Activated naive CD8-positive, alpha-beta T cell treated with anti-CD3 and anti-CD28 coated beads for 36 hours (primary cell): ENCODE measurements around the gene TNFRSF12A. TPM values are rescaled to one million over a fixed set of nuclear protein-coding genes. Genes with fewer than 3 reads are reported as not detected.
A peak's percentile ranks its signal among the peaks of the same experiment; 100 is the strongest.

Experiments used
- DNase-seq: peaks from one replicate; pipeline ENCODE4 v3.0.0; 2021
- H3K27ac Mint-ChIP-seq: one replicate; pipeline ENCODE4 v1.8.0; 2022; ENCODE audit warnings: mild to moderate bottlenecking, moderate library complexity, mixed read lengths
- H3K27me3 Mint-ChIP-seq: one replicate; pipeline ENCODE4 v1.8.0; 2022; ENCODE audit warnings: mild to moderate bottlenecking, mixed read lengths
- H3K36me3 Mint-ChIP-seq: one replicate; pipeline ENCODE4 v1.8.0; 2021; ENCODE audit warnings: mild to moderate bottlenecking, mixed read lengths
- H3K4me1 Mint-ChIP-seq: one replicate; pipeline ENCODE4 v1.8.0; 2021; ENCODE audit warnings: mixed read lengths
- H3K4me3 Mint-ChIP-seq: one replicate; pipeline ENCODE4 v1.8.0; 2022; ENCODE audit warnings: mild to moderate bottlenecking, moderate library complexity, mixed read lengths
- H3K9me3 Mint-ChIP-seq: one replicate; pipeline ENCODE4 v1.8.0; 2022; ENCODE audit warnings: mixed read lengths
- total RNA-seq, 2 experiments: library from RNA; stranded (reverse); gene quantifications; one replicate each; pipeline ENCODE4 v1.2.3, GENCODE V29; 2021

Gene TNFRSF12A
- total RNA-seq, 2 experiments from 2014 or later = 1.2 to 1.5 TPM

- no peak overlapping the region for H3K27ac Mint-ChIP-seq
- peaks cover 44% of the 10 kb centered on the region for H3K4me1 Mint-ChIP-seq
- no peak for DNase-seq
- H3K36me3 Mint-ChIP-seq = peaks cover 8% of the 10 kb centered on the region
- H3K27me3 Mint-ChIP-seq = peaks cover 20% of the 10 kb centered on the region
- peak overlapping the region; percentile 16 for H3K4me3 Mint-ChIP-seq
- H3K9me3 Mint-ChIP-seq = no peaks in the 10 kb centered on the region
These were observed 5.1 kb downstream of the TNFRSF12A start for GRCh38 chr16:3025032-3026002.

GRCh38 chr16:3026003-3026378 lies 5.8 kb downstream of the TNFRSF12A start:
- H3K4me3 Mint-ChIP-seq = no peak overlapping the region
- peaks cover 40% of the 10 kb centered on the region for H3K4me1 Mint-ChIP-seq
- no peaks in the 10 kb centered on the region for H3K9me3 Mint-ChIP-seq
- H3K27ac Mint-ChIP-seq = no peak overlapping the region
- DNase-seq = no peak
- peaks cover 26% of the 10 kb centered on the region for H3K27me3 Mint-ChIP-seq
- peaks cover 8% of the 10 kb centered on the region for H3K36me3 Mint-ChIP-seq

- peaks cover 33% of the 10 kb centered on the region for H3K27me3 Mint-ChIP-seq
These were observed 6.7 kb downstream of the TNFRSF12A start for GRCh38 chr16:3026609-3027488.

DNA sequence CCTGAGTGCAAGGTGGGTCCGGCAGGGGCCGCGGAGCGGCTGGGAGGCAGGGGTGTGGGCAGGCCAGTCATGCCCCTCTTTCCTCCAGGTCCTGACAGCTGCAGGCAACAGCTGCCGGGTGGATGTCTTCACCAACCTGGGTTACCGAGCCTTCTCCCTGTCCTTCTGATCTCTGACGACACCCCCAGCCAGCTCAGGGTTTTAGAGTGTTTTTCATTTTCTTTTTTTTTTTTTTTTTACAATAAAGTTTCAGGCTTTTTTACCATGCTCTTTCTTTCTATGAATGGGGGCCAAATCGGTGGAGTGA lies 7.3 kb downstream of the TNFRSF12A start:
- Mint-ChIP-seq H3K27me3 (peaks cover 37% of the 10 kb centered on the region), H3K27ac (no peak overlapping the region), H3K9me3 (no peaks in the 10 kb centered on the region), H3K4me1 (peaks cover 29% of the 10 kb centered on the region), H3K4me3 (no peak overlapping the region), H3K36me3 (peaks cover 8% of the 10 kb centered on the region)
- no peak for DNase-seq

More at GRCh38 chr16:3026609-3027488, 6.7 kb downstream of the TNFRSF12A start:
- H3K36me3 Mint-ChIP-seq = peaks cover 8% of the 10 kb centered on the region
- no peaks in the 10 kb centered on the region for H3K9me3 Mint-ChIP-seq
- no peak overlapping the region for H3K27ac Mint-ChIP-seq
- peaks cover 33% of the 10 kb centered on the region for H3K4me1 Mint-ChIP-seq
- H3K4me3 Mint-ChIP-seq = no peak overlapping the region
- DNase-seq = no peak

DNA sequence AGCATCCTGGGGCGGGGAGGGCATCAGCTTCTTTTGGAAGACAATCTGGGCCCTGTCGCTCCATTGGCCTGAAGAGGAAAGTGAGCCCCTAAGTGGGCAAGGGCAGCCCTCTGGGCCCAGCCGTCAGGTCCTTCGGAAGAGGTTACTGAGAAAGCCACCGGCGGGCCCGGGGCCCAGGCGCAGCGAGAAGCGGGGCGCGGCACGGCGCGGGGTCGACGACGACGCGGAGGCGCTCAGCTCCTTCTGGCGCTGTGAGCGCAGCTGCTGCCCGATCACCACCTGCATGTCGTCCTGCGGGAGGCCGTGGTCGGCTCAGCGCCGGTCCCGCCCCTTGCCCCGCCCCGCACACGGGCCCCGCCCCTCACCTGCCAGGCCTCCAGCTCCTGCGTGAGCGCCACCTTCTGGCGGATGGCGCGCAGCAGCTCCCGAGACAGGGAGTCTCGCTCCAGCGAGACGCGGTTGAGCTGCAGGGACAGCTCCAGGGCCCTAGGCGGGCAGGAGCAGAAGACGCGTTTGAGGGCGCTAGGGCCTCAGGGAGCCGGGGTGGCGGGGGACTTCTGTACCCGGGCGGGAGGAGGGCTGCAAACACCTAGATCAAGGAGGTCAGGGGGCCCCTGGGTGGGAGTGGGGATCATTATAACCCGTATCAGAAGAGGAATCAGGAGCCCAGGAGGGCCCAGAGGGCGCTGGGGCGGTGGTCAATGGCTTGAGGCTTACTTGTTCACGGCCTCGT lies 8.0 kb downstream of the TNFRSF12A start:
- H3K9me3 Mint-ChIP-seq = no peaks in the 10 kb centered on the region
- peak overlapping the region; percentile 67 for H3K4me3 Mint-ChIP-seq

DNA sequence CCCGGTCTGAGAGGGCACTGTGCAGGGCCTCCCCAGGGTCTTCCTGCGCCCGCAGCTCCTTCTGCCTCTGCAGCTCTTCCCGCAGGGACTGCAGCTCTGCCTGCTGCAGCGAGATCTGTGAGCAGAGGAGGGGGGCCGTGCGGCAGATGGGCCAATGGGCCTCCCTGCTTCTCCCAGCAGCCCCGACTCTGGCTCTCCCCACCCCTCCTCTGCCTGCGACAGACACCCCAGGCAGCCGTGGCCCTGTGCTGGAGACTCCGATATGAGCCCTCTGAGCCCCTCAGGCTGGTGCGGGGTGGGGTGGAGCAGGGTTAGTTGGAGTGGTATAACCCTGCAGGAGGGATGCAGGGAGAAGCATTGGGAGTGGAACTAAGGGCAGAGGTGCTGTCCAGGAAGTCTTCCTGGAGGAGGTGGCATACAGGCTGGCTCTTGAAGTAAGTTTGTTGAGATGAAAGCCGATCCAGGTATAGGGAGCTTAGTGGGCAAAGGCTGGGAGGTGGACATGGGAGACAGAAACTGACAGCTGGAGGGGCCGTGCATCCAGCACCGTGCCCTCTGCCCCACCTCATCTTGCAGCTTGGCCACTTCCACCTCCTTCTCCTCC lies 8.7 kb downstream of the TNFRSF12A start:
- Mint-ChIP-seq H3K27ac (no peak overlapping the region), H3K9me3 (no peaks in the 10 kb centered on the region), H3K27me3 (peaks cover 51% of the 10 kb centered on the region), H3K36me3 (peaks cover 8% of the 10 kb centered on the region), H3K4me1 (peaks cover 19% of the 10 kb centered on the region), H3K4me3 (peak overlapping the region; percentile 67)
- DNase-seq = no peak

More for the DNA sequence above, 8.0 kb downstream of the TNFRSF12A start:
- H3K4me1 Mint-ChIP-seq = peaks cover 25% of the 10 kb centered on the region
- no peak overlapping the region for H3K27ac Mint-ChIP-seq
- H3K27me3 Mint-ChIP-seq = peaks cover 44% of the 10 kb centered on the region
- peaks cover 8% of the 10 kb centered on the region for H3K36me3 Mint-ChIP-seq
- DNase-seq = peak; percentile 87

DNA sequence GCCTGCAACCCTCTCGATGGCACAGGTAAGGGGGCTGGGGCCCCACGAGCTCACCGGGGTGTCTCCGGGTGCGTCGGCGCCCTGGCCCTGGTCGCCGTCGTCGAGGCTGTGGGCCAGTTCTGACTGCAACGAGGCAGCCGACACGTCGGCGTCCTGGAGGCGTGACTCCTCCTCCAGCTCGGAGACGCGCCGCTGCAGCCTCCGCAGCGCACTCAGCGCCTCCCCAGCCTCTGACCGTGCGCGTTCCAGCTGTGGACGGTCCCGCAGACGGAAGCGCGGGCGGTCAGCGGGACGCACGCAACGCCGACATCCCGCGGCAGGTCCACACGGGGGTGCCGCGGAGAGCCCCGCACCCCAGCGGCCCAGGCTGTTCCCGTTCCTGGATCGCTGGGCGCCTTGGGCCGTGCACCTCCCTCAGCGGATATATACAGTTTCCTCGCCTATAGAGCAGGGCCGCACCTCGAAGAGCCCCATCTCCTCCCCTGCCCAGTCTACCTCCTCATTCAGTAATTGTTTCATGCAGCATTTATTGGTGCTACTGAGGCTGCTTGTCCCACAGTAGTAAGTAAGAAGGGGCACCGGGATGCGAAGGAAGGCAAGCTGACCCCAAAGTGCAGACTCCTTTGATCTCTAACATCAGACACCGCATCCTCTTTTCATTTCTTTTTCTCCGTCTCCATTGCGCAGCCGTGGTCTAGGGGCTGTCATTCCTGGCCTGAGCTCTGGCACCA lies 9.5 kb downstream of the TNFRSF12A start:
- H3K27me3 Mint-ChIP-seq = peaks cover 59% of the 10 kb centered on the region
- H3K36me3 Mint-ChIP-seq = peaks cover 6% of the 10 kb centered on the region
- H3K9me3 Mint-ChIP-seq = no peaks in the 10 kb centered on the region

DNA sequence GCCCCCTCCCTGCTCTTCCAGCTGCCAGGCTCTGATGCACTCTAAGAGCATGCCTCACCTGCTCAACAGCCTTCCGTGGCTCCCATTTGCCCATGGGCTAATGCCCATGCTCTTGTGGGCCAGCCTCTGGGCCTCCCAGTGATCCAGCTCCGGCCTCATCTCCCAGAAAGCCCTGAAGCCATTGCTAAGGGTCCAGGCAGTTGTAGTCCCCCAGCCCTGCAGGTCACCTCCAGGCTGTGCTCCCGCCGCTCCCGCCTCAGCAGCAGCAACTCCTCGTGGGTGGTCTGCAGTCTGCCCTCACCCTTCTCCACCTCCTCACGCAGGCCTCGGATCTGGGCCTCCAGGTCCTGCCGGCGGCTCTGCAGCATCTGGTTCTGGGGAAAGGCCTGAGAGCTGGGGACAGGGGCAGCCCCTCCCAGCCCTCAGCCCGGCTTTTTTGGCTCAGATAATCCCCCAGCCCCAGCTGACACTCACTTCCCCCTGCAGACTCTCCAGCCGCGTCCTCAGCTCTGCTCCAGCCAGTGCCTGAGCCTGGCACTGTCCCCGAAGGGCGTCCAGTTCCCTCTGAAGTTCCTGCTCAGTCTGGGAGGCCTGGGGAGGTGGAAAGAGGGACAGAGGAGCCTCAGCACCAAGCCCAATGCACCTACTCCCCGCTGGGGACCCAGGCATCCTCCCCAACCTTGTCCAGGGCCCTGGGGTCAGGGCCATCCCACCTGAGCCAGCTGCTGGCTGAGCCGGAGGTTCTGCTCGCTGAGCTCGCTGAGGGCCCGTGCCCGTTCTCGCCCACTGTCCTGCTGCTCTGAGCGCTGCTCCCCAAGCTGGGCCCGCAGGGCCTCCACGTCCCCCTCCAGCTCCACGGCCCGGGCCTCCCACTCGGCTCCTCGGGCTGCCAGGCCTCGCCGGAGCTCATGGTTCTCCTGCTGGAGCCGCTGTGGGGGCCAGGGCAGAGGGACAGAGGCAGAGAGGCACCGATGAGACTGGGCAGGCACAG lies 10.3 kb downstream of the TNFRSF12A start:
- H3K27me3 Mint-ChIP-seq = peaks cover 68% of the 10 kb centered on the region
- no peaks in the 10 kb centered on the region for H3K9me3 Mint-ChIP-seq
- peak overlapping the region; percentile 64 for H3K4me3 Mint-ChIP-seq
- H3K27ac Mint-ChIP-seq = no peak overlapping the region
- DNase-seq = no peak
- peaks cover 17% of the 10 kb centered on the region for H3K4me1 Mint-ChIP-seq
- peaks cover 6% of the 10 kb centered on the region for H3K36me3 Mint-ChIP-seq

More for the DNA sequence above, 9.5 kb downstream of the TNFRSF12A start:
- Mint-ChIP-seq H3K27ac (no peak overlapping the region), H3K4me1 (peaks cover 17% of the 10 kb centered on the region), H3K4me3 (peak overlapping the region; percentile 67)
- peak; percentile 64 for DNase-seq

GRCh38 chr16:3032624-3033023 lies 12.5 kb downstream of the TNFRSF12A start:
- Mint-ChIP-seq H3K9me3 (no peaks in the 10 kb centered on the region), H3K4me1 (peaks cover 19% of the 10 kb centered on the region), H3K27ac (no peak overlapping the region), H3K27me3 (peaks cover 82% of the 10 kb centered on the region), H3K36me3 (no peaks in the 10 kb centered on the region), H3K4me3 (no peak overlapping the region)
- no peak for DNase-seq

DNA sequence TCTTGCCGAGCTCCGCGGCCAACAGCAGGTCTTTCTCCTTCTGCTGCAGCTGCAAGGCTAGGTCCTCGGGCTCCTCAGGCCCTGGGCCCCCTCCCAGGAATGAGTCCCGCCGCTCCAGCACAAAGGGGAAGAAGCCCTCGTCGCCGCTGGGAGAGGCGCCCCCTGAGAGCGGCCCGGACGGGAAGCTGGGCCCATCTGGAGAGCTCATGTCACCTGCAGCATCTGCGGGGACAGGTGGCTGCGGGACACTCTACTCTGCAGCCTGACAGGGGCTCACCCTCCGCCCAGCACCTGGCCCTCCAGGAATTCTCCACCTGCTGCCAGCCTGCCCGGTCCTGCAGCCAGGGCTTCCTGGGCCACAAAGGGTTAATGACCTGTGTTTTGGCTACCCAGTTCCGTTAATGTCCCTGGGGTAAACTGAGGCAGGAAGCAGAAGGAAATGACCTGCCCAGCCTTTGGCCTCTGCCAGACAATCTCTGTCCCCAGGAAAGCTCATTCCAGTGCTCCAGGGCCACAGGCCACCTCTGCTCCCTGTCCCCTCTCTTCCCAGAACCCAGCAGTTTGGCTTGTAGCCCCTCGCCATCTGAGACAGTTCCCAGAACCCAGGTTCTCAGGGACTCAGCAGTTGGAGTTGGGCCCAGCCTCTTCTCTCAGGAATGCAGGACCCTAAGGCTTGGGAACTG lies 15.3 kb downstream of the TNFRSF12A start:
- Mint-ChIP-seq H3K27ac (no peak overlapping the region), H3K4me1 (peaks cover 10% of the 10 kb centered on the region), H3K36me3 (no peaks in the 10 kb centered on the region), H3K4me3 (no peak overlapping the region), H3K9me3 (no peaks in the 10 kb centered on the region), H3K27me3 (peaks cover 88% of the 10 kb centered on the region)
- DNase-seq = no peak

DNA sequence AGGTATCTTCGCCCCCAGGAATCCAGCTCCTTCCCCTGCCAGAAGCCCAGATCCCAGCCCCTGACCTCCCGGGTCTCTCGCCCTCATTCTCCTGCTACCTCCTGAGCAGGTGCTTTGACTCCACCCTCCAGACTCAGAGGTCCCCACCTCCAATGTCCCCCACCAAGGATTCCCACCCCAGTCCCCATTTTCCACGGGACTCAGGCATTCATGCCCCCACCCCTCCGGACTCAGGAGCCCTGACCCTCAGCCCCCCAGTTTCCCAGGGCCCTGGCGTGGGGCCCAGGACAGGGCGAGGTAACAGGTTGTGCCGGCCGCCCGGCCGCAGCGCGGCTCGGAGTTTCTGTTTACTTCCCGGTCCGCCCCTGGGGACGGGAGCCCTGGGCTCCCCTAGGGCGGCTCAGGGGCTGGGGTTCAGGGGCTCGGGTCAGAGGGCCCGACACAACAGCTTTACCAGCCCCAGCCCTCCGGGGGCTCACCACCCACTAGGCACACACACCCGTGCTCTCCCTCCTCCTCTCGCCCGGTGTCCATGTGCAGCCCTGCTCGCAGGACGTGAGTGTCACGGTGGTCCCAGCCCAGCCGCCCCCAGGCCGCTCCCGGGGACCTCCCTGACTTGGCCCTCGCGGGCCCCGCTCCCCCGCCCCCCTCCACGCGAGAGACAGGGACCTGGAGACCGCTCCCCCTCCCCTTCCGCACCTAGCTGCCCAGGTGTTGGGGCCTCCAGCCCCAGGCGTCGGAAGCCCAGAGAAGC lies 16.0 kb downstream of the TNFRSF12A start:
- Mint-ChIP-seq H3K4me1 (peaks cover 10% of the 10 kb centered on the region), H3K9me3 (no peaks in the 10 kb centered on the region), H3K36me3 (no peaks in the 10 kb centered on the region), H3K27ac (no peak overlapping the region), H3K27me3 (peaks cover 88% of the 10 kb centered on the region), H3K4me3 (no peak overlapping the region)
- no peak for DNase-seq

DNA sequence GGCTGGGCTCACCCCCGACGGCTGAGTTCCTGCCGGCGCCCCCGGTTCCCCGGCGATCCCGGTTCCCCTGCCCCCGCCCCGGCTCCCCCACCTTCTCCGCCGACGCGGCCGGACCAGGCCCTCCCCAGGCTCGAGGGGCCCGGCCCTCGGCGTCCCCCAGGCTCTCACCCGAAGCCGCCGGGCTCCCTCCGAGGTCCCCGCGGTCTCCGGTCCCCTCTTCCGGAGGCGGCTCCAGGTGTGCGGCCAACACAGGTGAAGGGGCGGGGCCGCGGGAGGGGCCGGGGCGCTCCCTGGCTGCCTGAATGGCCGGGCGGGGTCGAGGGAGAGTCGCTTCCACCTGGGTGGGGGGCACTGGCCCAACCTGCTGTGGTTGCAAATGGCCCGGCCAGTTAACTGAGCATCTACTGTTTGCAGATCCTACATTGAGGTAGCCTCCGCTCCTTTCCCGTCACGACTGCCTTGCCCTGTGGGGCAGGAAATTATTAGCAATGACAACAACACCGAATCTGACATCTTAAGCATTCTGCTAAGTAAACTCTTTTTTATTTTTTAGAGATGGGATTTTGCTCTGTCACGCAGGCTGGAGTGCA lies 16.7 kb downstream of the TNFRSF12A start, which contains the start of gene BICDL2:
Gene BICDL2, minus strand, starts transcription at position 219 of the 590 bp plus-strand sequence. CDS start 1,448 bp downstream, outside the sequence.
- no peaks in the 10 kb centered on the region for H3K9me3 Mint-ChIP-seq
- H3K36me3 Mint-ChIP-seq = no peaks in the 10 kb centered on the region
- peaks cover 89% of the 10 kb centered on the region for H3K27me3 Mint-ChIP-seq
- no peak for DNase-seq
- no peak within 1 kb of the TSS for H3K27ac Mint-ChIP-seq
- peaks cover 10% of the 10 kb centered on the region for H3K4me1 Mint-ChIP-seq
- no peak within 1 kb of the TSS for H3K4me3 Mint-ChIP-seq
